Stimulated activated naive CD8-positive, alpha-beta T cell treated with anti-CD3 and anti-CD28 coated beads, Interleukin-15, Interleukin-2, amounts not matched to agents 100 ng/mL and 50 ng/mL, for 24 hours (primary cell): Measurements from ENCODE around the gene CDC14C.

Experiments used
- H3K27ac Mint-ChIP-seq: one replicate; pipeline ENCODE4 v1.8.0; 2021; ENCODE audit warnings: mild to moderate bottlenecking, mixed read lengths
- H3K27me3 Mint-ChIP-seq: one replicate; pipeline ENCODE4 v1.8.0; 2021; ENCODE audit warnings: mixed read lengths
- H3K36me3 Mint-ChIP-seq: one replicate; pipeline ENCODE4 v1.8.0; 2021; ENCODE audit warnings: low read depth, mixed read lengths
- H3K4me1 Mint-ChIP-seq: one replicate; pipeline ENCODE4 v1.8.0; 2021; ENCODE audit warnings: low read depth, mixed read lengths
- H3K4me3 Mint-ChIP-seq: one replicate; pipeline ENCODE4 v1.8.0; 2021; ENCODE audit warnings: mild to moderate bottlenecking, mixed read lengths
- H3K9me3 Mint-ChIP-seq: one replicate; pipeline ENCODE4 v1.8.0; 2021; ENCODE audit warnings: mixed read lengths

CDC14C gene

GRCh38 chr7:48943279-48943990, 19.1 kb downstream of the CDC14C start:
- H3K4me1 Mint-ChIP-seq, result no peaks in the 10 kb centered on the region
- H3K4me3 Mint-ChIP-seq, result no peak overlapping the region
- no peaks in the 10 kb centered on the region for H3K36me3 Mint-ChIP-seq
- no peak overlapping the region for H3K27ac Mint-ChIP-seq
- no peaks in the 10 kb centered on the region for H3K27me3 Mint-ChIP-seq
- no peaks in the 10 kb centered on the region for H3K9me3 Mint-ChIP-seq

GRCh38 chr7:48955916-48956315, 31.6 kb downstream of the CDC14C start:
- H3K36me3 Mint-ChIP-seq, result no peaks in the 10 kb centered on the region
- H3K27ac Mint-ChIP-seq, result no peak overlapping the region
- no peak overlapping the region for H3K4me3 Mint-ChIP-seq
- H3K4me1 Mint-ChIP-seq, result no peaks in the 10 kb centered on the region
- H3K27me3 Mint-ChIP-seq, result no peaks in the 10 kb centered on the region
- no peaks in the 10 kb centered on the region for H3K9me3 Mint-ChIP-seq

- H3K27me3 Mint-ChIP-seq, result no peaks in the 10 kb centered on the region
These were observed 35.3 kb downstream of the CDC14C start for GRCh38 chr7:48959676-48960075.

GRCh38 chr7:48962821-48963505, 38.6 kb downstream of the CDC14C start:
- no peak overlapping the region for H3K27ac Mint-ChIP-seq
- H3K4me1 Mint-ChIP-seq, result no peaks in the 10 kb centered on the region
- H3K27me3 Mint-ChIP-seq, result no peaks in the 10 kb centered on the region
- H3K36me3 Mint-ChIP-seq, result no peaks in the 10 kb centered on the region
- H3K9me3 Mint-ChIP-seq, result no peaks in the 10 kb centered on the region
- no peak overlapping the region for H3K4me3 Mint-ChIP-seq

More at GRCh38 chr7:48959676-48960075, 35.3 kb downstream of the CDC14C start:
- Mint-ChIP-seq H3K4me1 (no peaks in the 10 kb centered on the region), H3K27ac (no peak overlapping the region), H3K4me3 (no peak overlapping the region), H3K9me3 (no peaks in the 10 kb centered on the region), H3K36me3 (no peaks in the 10 kb centered on the region)

- H3K36me3 Mint-ChIP-seq, result no peaks in the 10 kb centered on the region
- no peaks in the 10 kb centered on the region for H3K27me3 Mint-ChIP-seq
- no peaks in the 10 kb centered on the region for H3K4me1 Mint-ChIP-seq
- no peak overlapping the region for H3K27ac Mint-ChIP-seq
- no peak overlapping the region for H3K4me3 Mint-ChIP-seq
- peaks cover 2% of the 10 kb centered on the region for H3K9me3 Mint-ChIP-seq
These were observed 39.7 kb downstream of the CDC14C start for GRCh38 chr7:48964074-48964473.

- no peak overlapping the region for H3K27ac Mint-ChIP-seq
- no peak overlapping the region for H3K4me3 Mint-ChIP-seq
- H3K9me3 Mint-ChIP-seq, result peaks cover 8% of the 10 kb centered on the region
- H3K36me3 Mint-ChIP-seq, result no peaks in the 10 kb centered on the region
- H3K27me3 Mint-ChIP-seq, result no peaks in the 10 kb centered on the region
- no peaks in the 10 kb centered on the region for H3K4me1 Mint-ChIP-seq
These were observed 46.8 kb downstream of the CDC14C start for GRCh38 chr7:48971173-48971572.

- Mint-ChIP-seq H3K9me3 (no peaks in the 10 kb centered on the region), H3K36me3 (no peaks in the 10 kb centered on the region), H3K27ac (no peak overlapping the region), H3K4me3 (no peak overlapping the region), H3K27me3 (no peaks in the 10 kb centered on the region), H3K4me1 (no peaks in the 10 kb centered on the region)
These were observed 51.9 kb downstream of the CDC14C start for GRCh38 chr7:48976253-48976652.

- H3K27ac Mint-ChIP-seq, result no peak overlapping the region
- H3K9me3 Mint-ChIP-seq, result no peaks in the 10 kb centered on the region
- no peak overlapping the region for H3K4me3 Mint-ChIP-seq
- H3K36me3 Mint-ChIP-seq, result no peaks in the 10 kb centered on the region
- H3K4me1 Mint-ChIP-seq, result no peaks in the 10 kb centered on the region
- no peaks in the 10 kb centered on the region for H3K27me3 Mint-ChIP-seq
These were observed 52.5 kb downstream of the CDC14C start for GRCh38 chr7:48976850-48977249.
